HK-2 (cell line): ENCODE results near the gene SPDYE5.

Experiments
- DNase-seq: peaks from one replicate; pipeline ENCODE4 v3.0.0-alpha.2; 2018; ENCODE audit not compliant: unreplicated experiment

Gene SPDYE5

GRCh38 chr7:75536940-75537538 is 44.9 kb downstream of the SPDYE5 start:
- no peak for DNase-seq

- DNase-seq = no peak
Measured at GRCh38 chr7:75537731-75538130, 45.6 kb downstream of the SPDYE5 start.

- DNase-seq = no peak
Measured at GRCh38 chr7:75546237-75547015, 54.3 kb downstream of the SPDYE5 start.
